Measurements from ENCODE around the gene CTSE. TPM values are rescaled to one million over a fixed set of nuclear protein-coding genes. Genes with fewer than 3 reads are reported as not detected.

CTSE gene
- total and polyA plus RNA-seq, 2 of the 8 experiments (the other 6 are each of a cell fraction or from before 2014, with no cell fraction given) = 0.03 TPM; not detected in 1

DNA sequence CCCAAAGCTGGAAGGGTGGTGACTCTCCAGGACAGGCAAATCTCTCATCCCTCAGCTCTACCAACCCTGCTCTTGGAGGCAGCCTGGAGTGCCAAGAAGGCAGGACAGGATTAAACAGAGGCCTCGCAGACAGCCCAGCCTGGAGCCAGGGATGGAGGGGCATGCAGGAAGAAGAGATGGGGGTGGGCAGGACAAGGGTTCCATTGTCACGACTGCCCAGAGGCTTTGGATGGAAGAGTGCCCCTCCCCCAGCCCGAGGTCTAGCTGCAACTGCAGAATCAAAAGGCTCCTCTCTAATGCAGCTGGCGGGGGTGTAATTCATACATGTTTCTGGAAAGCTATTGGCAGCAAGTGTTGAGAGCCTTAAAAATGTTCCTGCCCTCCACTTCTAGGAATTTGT is 29.3 kb downstream of the CTSE start:
- H3K9ac ChIP-seq (replicated peaks in 1 of 4; ENCODE audit: extremely low read depth in 1 of 4, low read depth in 3 of 4, low read length in 3 of 4) = no peak overlapping the region
- H3K79me1 ChIP-seq (ENCODE audit: low read depth, low read length) = no peaks in the 10 kb centered on the region
- no peaks in the 10 kb centered on the region for H4K20me1 ChIP-seq (replicated peaks in 1 of 2; ENCODE audit: control insufficient read depth in 1 of 2, insufficient read depth in 2 of 2, low read length in 2 of 2)
- H3K4ac ChIP-seq (replicated peaks; ENCODE audit: insufficient read length, low read depth, low read length) = no peak overlapping the region
- H4K8ac ChIP-seq (ENCODE audit: extremely low read depth, insufficient read depth, low read length) = no peak overlapping the region
- H3K4me3 ChIP-seq (ENCODE audit: extremely low read depth in 1 of 4, insufficient read depth in 2 of 4, low read depth in 3 of 4, low read length in 4 of 4) = no peak overlapping the region
- H2BK5ac ChIP-seq (ENCODE audit: low read depth, low read length) = no peak overlapping the region
- H2BK15ac ChIP-seq (ENCODE audit: low read length) = no peak overlapping the region
- H3K9me3 ChIP-seq (ENCODE audit: insufficient read depth in 2 of 2, low read depth in 1 of 2, low read length in 1 of 2) = no peaks in the 10 kb centered on the region
- no peak overlapping the region for H2BK20ac ChIP-seq (ENCODE audit: low read length)
- H3K36me3 ChIP-seq (ENCODE audit: control insufficient read depth in 2 of 4, insufficient read depth in 4 of 4, low read length in 3 of 4) = no peaks in the 10 kb centered on the region
- H2AFZ ChIP-seq (ENCODE audit: low read length) = no peak overlapping the region; the same call in 1 of the 2 replicates
- H4K91ac ChIP-seq (replicated peaks; ENCODE audit: insufficient read length, low read length) = no peak overlapping the region
- H3K27me3 ChIP-seq (replicated peaks in 1 of 4; ENCODE audit: control insufficient read depth in 3 of 4, extremely low read depth in 1 of 4, insufficient read depth in 3 of 4, low read length in 3 of 4) = peaks cover 4 to 17% (median 11%) of the 10 kb centered on the region in 4 experiments; a peak in 6 of 7 replicates
- no peaks in the 10 kb centered on the region for H3K23me2 ChIP-seq (ENCODE audit: low read depth, low read length)
- DNase-seq (ENCODE audit: low read depth in 1 of 2, low spot score in 2 of 2) (no peak), FAIRE-seq (no peak)
- no peak overlapping the region for H3K4me2 ChIP-seq (ENCODE audit: insufficient read depth in 1 of 2, low read depth in 2 of 2, low read length in 2 of 2)
- H2AK5ac ChIP-seq (ENCODE audit: low read depth, low read length) = no peak overlapping the region
- 83% methylated on average over 3 of the region's 4 CpGs; no CpG with 5 or more reads in 1 of the 2 experiments for WGBS, 2 experiments (ENCODE audit: extremely low coverage in 1 of 2, insufficient coverage in 1 of 2, insufficient read length in 1 of 2, insufficient replicate concordance in 2 of 2, low coverage in 1 of 2, low lambda C conversion rate in 2 of 2, missing lambda C conversion rate in 1 of 2)
- no peak overlapping the region for H3K23ac ChIP-seq (ENCODE audit: insufficient read length)
- no peaks in the 10 kb centered on the region for H3K79me2 ChIP-seq (ENCODE audit: control insufficient read depth in 1 of 2, insufficient read depth in 2 of 2, low read length in 2 of 2)
- H3K14ac ChIP-seq (ENCODE audit: insufficient read length) = no peak overlapping the region
- no peak overlapping the region for H4K5ac ChIP-seq (ENCODE audit: insufficient read length, low read depth, low read length)
- no peak overlapping the region for H2BK120ac ChIP-seq (replicated peaks; ENCODE audit: low read depth, low read length)
- no peak overlapping the region for H3K56ac ChIP-seq (replicated peaks; ENCODE audit: insufficient read length, low read depth, low read length)
- peaks cover 0 to 7% (median 3%) of the 10 kb centered on the region in 4 experiments; a peak in 3 of 7 replicates for H3K4me1 ChIP-seq (replicated peaks in 1 of 4; ENCODE audit: control insufficient read depth in 3 of 4, insufficient read depth in 4 of 4, low read length in 3 of 4)
- CTCF ChIA-PET (ENCODE audit: partially characterized antibody) = interaction anchor here (2.6 to 4.5 kb wide), 3 partner anchors 11 to 36 kb away, joined by 11 to 26 read pairs (median 23); no protein-coding TSS in a partner anchor
- no peak overlapping the region for H3K18ac ChIP-seq (ENCODE audit: extremely low read depth, low read length)
- H3K27ac ChIP-seq (ENCODE audit: low read depth, low read length) = no peak overlapping the region
- POLR2A ChIA-PET (ENCODE audit: partially characterized antibody) = no interaction called here
- no peak overlapping the region for H2BK12ac ChIP-seq (ENCODE audit: low read depth, low read length)
- TF ChIP-seq HDAC6 (IDR thresholded peaks at IDR 0.05; ENCODE audit: low read depth, low read length) = no peak
- TF ChIP-seq, protein P1, sequence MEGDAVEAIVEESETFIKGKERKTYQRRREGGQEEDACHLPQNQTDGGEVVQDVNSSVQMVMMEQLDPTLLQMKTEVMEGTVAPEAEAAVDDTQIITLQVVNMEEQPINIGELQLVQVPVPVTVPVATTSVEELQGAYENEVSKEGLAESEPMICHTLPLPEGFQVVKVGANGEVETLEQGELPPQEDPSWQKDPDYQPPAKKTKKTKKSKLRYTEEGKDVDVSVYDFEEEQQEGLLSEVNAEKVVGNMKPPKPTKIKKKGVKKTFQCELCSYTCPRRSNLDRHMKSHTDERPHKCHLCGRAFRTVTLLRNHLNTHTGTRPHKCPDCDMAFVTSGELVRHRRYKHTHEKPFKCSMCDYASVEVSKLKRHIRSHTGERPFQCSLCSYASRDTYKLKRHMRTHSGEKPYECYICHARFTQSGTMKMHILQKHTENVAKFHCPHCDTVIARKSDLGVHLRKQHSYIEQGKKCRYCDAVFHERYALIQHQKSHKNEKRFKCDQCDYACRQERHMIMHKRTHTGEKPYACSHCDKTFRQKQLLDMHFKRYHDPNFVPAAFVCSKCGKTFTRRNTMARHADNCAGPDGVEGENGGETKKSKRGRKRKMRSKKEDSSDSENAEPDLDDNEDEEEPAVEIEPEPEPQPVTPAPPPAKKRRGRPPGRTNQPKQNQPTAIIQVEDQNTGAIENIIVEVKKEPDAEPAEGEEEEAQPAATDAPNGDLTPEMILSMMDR (IDR thresholded peaks at IDR 0.05; ENCODE audit: control extremely low read depth in 1 of 3, insufficient read depth in 1 of 3, low read depth in 1 of 3, low read length in 3 of 3) = no peak
- no peak for TF ChIP-seq CREB1 (IDR thresholded peaks at IDR 0.05)
- TF ChIP-seq SP4 (IDR thresholded peaks at IDR 0.05; ENCODE audit: low read length) = no peak
- TF ChIP-seq HDAC2 (IDR thresholded peaks at IDR 0.05; ENCODE audit: borderline replicate concordance in 1 of 2, low read depth in 2 of 2, low read length in 2 of 2) = no peak
- no peak for TF ChIP-seq RFX5 (IDR thresholded peaks at IDR 0.05; ENCODE audit: borderline replicate concordance, low read depth, low read length)
- no peak for TF ChIP-seq SUZ12 (IDR thresholded peaks at IDR 0.05; ENCODE audit: low read length)
- TF ChIP-seq ASH2L (IDR thresholded peaks at IDR 0.05; ENCODE audit: low read length) = no peak
- TF ChIP-seq, protein P2, sequence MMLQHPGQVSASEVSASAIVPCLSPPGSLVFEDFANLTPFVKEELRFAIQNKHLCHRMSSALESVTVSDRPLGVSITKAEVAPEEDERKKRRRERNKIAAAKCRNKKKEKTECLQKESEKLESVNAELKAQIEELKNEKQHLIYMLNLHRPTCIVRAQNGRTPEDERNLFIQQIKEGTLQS (IDR thresholded peaks at IDR 0.05; ENCODE audit: insufficient read depth, low read depth, low read length) = no peak
- no peak for TF ChIP-seq BCL11A (IDR thresholded peaks at IDR 0.05; ENCODE audit: low read depth in 2 of 2, low read length in 2 of 2)
- no peak for TF ChIP-seq BRCA1 (IDR thresholded peaks at IDR 0.05; ENCODE audit: low read depth, low read length)

Data from H1 (cell line).